MM.1S (cell line): ENCODE measurements around the gene UBE2S.

Experiments used
- DNase-seq: peaks from one replicate; pipeline ENCODE4 v3.0.0-alpha.2; 2015
- H2AFZ ChIP-seq: fragments of 300-600 bp; sonication (generic); 2 replicates; pipeline ENCODE4 v1.6.0; 2016; ENCODE audit warnings: antibody characterized with exemption, low read length
- H3F3A ChIP-seq: fragments of 300-600 bp; sonication (generic); 2 replicates; pipeline ENCODE4 v1.6.1; 2016; ENCODE audit warnings: mild to moderate bottlenecking, antibody characterized with exemption, low read length, moderate library complexity, mixed read lengths; ENCODE audit not compliant: insufficient read depth
- H3K27ac ChIP-seq: fragments of 300-600 bp; sonication (generic); 2 replicates; pipeline ENCODE4 v1.5.1; 2016; ENCODE audit warnings: mild to moderate bottlenecking, low read length
- H3K27me3 ChIP-seq: fragments of 300-600 bp; sonication (generic); replicated peaks from 2 replicates; pipeline ENCODE4 v1.6.0; 2016; ENCODE audit warnings: low read length; ENCODE audit not compliant: insufficient read depth
- H3K36me3 ChIP-seq: fragments of 300-600 bp; sonication (generic); replicated peaks from 2 replicates; pipeline ENCODE4 v1.6.1; 2016; ENCODE audit warnings: mild to moderate bottlenecking, low read length, mixed read lengths; ENCODE audit not compliant: insufficient read depth
- H3K4me1 ChIP-seq: fragments of 300-600 bp; sonication (generic); 2 replicates; pipeline ENCODE4 v1.6.1; 2016; ENCODE audit warnings: low read length, mixed read lengths
- H3K4me2 ChIP-seq: fragments of 300-600 bp; sonication (generic); 2 replicates; pipeline ENCODE4 v1.6.0; 2016; ENCODE audit warnings: low read depth, low read length
- H3K4me3 ChIP-seq: fragments of 300-600 bp; sonication (generic); 2 replicates; pipeline ENCODE4 v1.5.1; 2016; ENCODE audit warnings: low read length, mixed read lengths
- H3K79me2 ChIP-seq: fragments of 300-600 bp; sonication (generic); 2 replicates; pipeline ENCODE4 v1.6.1; 2016; ENCODE audit warnings: mixed run types, low read length, mixed read lengths
- H3K9ac ChIP-seq: fragments of 300-600 bp; sonication (generic); 2 replicates; pipeline ENCODE4 v1.6.1; 2016; ENCODE audit warnings: low read length, mixed read lengths
- H3K9me2 ChIP-seq: fragments of 300-600 bp; sonication (generic); replicated peaks from 2 replicates; pipeline ENCODE4 v1.6.1; 2016; ENCODE audit warnings: mild to moderate bottlenecking, low read length, mixed read lengths; ENCODE audit not compliant: insufficient read depth
- H3K9me3 ChIP-seq: fragments of 300-600 bp; sonication (generic); replicated peaks from 2 replicates; pipeline ENCODE4 v1.6.1; 2016; ENCODE audit warnings: mild to moderate bottlenecking, low read length, mixed read lengths; ENCODE audit not compliant: insufficient read depth
- H4K20me1 ChIP-seq: fragments of 300-600 bp; sonication (generic); 2 replicates; pipeline ENCODE4 v1.6.1; 2016; ENCODE audit warnings: mild to moderate bottlenecking, low read length, moderate library complexity, mixed read lengths; ENCODE audit not compliant: insufficient read depth
- EZH2 ChIP-seq: fragments of 300-600 bp; sonication (generic); optimal IDR thresholded peaks from 2 replicates; pipeline ENCODE3; 2017; ENCODE audit warnings: low read depth, mild to moderate bottlenecking, antibody characterized with exemption, low read length, mixed read lengths
- EZH2phosphoT487 ChIP-seq: fragments of 300-600 bp; sonication (generic); IDR thresholded peaks from 2 replicates; pipeline ENCODE4 v1.6.1; 2018; ENCODE audit warnings: antibody characterized with exemption, low read length
- TF ChIP-seq, protein P1 (sequence below): fragments of 300-600 bp; sonication (generic); IDR thresholded peaks from 2 replicates; pipeline ENCODE4 v1.5.1; 2016; ENCODE audit warnings: antibody characterized with exemption, low read length, mixed read lengths

The UBE2S gene

DNA sequence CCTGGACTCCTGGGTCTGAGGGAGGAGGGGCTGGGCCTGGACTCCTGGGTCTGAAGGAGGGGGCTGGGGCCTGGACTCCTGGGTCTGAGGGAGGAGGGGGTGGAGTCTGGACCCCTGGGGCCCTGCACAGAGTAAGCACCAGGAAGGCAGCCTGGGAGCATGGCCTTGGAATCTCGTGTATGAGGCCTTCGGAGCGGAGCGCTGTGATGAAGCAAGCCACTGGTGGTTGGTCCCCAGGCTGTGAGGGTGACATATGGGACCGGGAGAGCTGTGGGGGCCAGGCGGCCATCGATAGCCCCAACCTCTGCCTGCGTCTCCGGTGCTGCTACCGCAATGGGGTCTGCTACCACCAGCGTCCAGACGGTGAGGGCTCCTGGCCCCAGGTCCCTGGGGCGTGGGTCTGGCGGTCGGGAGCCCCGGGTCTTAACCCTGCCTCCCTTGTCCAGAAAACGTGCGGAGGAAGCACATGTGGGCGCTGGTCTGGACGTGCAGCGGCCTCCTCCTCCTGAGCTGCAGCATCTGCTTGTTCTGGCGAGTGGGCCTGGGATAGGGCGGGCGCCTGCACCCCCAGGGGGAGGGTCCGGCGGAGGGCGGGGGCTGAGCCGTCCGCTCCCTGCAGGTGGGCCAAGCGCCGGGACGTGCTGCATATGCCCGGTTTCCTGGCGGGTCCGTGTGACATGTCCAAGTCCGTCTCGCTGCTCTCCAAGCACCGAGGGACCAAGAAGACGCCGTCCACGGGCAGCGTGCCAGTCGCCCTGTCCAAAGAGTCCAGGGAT lies 30.0 kb downstream of the UBE2S start:
- Histone ChIP-seq H3K9me2 (no peaks in the 10 kb centered on the region), H3K27ac (no peak overlapping the region), H2AFZ (no peak overlapping the region), H4K20me1 (no peaks in the 10 kb centered on the region), H3K9ac (no peak overlapping the region), H3F3A (peaks cover 4% of the 10 kb centered on the region; the same call in 1 of the 2 replicates), H3K4me3 (no peak overlapping the region), H3K4me2 (no peak overlapping the region), H3K9me3 (no peaks in the 10 kb centered on the region), H3K36me3 (no peaks in the 10 kb centered on the region), H3K79me2 (peaks cover 12% of the 10 kb centered on the region), H3K27me3 (peaks cover 18% of the 10 kb centered on the region), H3K4me1 (peaks cover 5% of the 10 kb centered on the region; the same call in 1 of the 2 replicates)
- TF ChIP-seq EZH2 = no peak
- TF ChIP-seq, protein P1, sequence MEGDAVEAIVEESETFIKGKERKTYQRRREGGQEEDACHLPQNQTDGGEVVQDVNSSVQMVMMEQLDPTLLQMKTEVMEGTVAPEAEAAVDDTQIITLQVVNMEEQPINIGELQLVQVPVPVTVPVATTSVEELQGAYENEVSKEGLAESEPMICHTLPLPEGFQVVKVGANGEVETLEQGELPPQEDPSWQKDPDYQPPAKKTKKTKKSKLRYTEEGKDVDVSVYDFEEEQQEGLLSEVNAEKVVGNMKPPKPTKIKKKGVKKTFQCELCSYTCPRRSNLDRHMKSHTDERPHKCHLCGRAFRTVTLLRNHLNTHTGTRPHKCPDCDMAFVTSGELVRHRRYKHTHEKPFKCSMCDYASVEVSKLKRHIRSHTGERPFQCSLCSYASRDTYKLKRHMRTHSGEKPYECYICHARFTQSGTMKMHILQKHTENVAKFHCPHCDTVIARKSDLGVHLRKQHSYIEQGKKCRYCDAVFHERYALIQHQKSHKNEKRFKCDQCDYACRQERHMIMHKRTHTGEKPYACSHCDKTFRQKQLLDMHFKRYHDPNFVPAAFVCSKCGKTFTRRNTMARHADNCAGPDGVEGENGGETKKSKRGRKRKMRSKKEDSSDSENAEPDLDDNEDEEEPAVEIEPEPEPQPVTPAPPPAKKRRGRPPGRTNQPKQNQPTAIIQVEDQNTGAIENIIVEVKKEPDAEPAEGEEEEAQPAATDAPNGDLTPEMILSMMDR = no peak
- TF ChIP-seq EZH2phosphoT487 = no peak
- DNase-seq = no peak

DNA sequence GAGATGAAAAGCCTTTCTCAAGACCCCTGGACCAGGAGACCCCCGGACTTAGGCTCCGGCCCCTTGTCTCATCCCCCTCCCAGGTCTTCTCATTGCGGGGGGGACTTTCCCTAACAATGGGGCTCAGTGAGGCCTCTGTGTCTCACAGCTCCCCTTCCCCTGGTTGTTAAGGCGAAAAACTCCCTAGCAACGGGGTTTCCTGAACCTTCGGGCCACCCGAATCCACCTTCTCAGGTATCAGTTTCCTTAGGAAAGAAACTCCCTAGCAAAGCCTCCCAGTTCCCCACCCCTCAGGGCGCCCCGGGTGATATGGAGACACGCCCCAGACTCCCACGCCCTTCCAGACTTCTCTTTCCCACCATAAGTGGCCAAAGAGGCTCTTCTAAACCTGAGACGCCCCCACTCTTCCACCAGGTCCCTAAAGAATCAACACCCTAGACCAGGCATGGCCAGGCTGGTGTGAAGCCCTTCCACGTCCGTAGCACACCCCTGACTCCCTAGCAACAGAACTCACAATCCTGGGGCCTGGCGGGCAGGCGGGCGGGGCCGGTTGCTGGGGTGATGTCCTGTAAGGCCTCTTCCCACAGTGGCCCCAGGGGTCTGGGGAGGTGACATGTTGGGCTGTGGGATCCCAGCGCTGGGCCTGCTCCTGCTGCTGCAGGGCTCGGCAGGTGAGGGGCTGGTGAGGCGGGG lies 31.2 kb downstream of the UBE2S start, which contains the start of gene TMEM190:
TSS of gene TMEM190 (plus strand) at position 586 of the 693 bp plus-strand sequence. CDS start at position 614, 28 bp downstream.
- H3K27me3 ChIP-seq = peaks cover 28% of the 10 kb centered on the region
- H4K20me1 ChIP-seq = no peaks in the 10 kb centered on the region
- TF ChIP-seq, protein P1 = no peak
- TF ChIP-seq EZH2phosphoT487 (no peak), EZH2 (no peak)
- H3K9me2 ChIP-seq = no peaks in the 10 kb centered on the region
- peaks cover under 1% of the 10 kb centered on the region for H3K79me2 ChIP-seq
- no peak within 1 kb of the TSS for H3K4me3 ChIP-seq
- H3F3A ChIP-seq = no peaks in the 10 kb centered on the region; the same call in 1 of the 2 replicates
- DNase-seq = no peak
- H3K36me3 ChIP-seq = no peaks in the 10 kb centered on the region
- no peak within 1 kb of the TSS for H3K9ac ChIP-seq
- no peak within 1 kb of the TSS for H2AFZ ChIP-seq
- no peaks in the 10 kb centered on the region for H3K9me3 ChIP-seq
- no peak within 1 kb of the TSS for H3K27ac ChIP-seq
- H3K4me2 ChIP-seq = no peak within 1 kb of the TSS
- no peaks in the 10 kb centered on the region; the same call in 1 of the 2 replicates for H3K4me1 ChIP-seq

DNA sequence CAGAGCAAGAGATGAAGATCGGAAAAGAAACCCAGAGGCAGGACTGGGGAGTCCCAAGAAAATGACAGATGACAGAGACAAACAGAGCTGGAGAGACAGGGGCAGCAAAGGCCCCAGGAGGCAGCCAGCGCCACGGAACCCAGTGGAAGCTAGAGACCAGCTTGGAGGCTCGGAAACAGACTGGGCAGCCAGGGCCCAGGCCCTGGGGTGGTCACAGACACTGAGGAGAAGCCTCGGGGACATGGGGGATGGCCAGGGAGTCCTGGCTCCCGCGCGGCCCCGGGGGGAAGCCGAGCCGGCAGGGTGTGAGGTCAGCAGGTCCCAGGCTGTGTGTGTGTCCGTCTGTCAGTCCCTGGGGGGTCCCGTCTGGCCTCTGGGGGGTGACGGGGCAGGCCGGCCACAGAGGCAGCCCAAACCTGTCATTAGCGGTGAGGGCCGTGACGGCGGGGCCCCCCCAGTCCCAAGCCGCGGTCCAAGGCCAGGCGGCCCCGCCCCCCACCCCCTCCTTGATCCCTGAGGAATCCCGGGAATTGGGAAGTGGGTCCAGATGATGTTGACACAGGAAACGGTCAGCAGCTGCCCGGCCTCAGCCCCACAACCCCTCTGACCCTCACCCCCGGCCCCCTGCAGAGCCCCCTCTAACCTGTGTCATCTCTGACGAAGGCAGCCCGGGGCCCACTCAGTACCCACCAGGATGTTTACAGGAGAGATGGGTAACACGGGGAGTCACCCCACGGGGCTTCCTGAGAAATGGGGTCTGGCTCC lies 33.4 kb downstream of the UBE2S start:
- Histone ChIP-seq H3K27me3 (peaks cover 47% of the 10 kb centered on the region), H3K4me2 (no peak overlapping the region), H3K79me2 (no peaks in the 10 kb centered on the region), H3K4me3 (no peak overlapping the region), H2AFZ (no peak overlapping the region), H3K27ac (no peak overlapping the region), H3K4me1 (no peaks in the 10 kb centered on the region; the same call in 1 of the 2 replicates), H3F3A (no peaks in the 10 kb centered on the region; the same call in 1 of the 2 replicates), H4K20me1 (no peaks in the 10 kb centered on the region), H3K9me2 (no peaks in the 10 kb centered on the region), H3K36me3 (no peaks in the 10 kb centered on the region), H3K9me3 (no peaks in the 10 kb centered on the region), H3K9ac (no peak overlapping the region)
- DNase-seq = no peak
- TF ChIP-seq, protein P1 = no peak
- no peak for TF ChIP-seq EZH2
- TF ChIP-seq EZH2phosphoT487 = no peak
